ENCODE measurements around the gene COG8.
A peak's percentile ranks its signal among the peaks of the same experiment; 100 is the strongest.

The COG8 gene

DNA sequence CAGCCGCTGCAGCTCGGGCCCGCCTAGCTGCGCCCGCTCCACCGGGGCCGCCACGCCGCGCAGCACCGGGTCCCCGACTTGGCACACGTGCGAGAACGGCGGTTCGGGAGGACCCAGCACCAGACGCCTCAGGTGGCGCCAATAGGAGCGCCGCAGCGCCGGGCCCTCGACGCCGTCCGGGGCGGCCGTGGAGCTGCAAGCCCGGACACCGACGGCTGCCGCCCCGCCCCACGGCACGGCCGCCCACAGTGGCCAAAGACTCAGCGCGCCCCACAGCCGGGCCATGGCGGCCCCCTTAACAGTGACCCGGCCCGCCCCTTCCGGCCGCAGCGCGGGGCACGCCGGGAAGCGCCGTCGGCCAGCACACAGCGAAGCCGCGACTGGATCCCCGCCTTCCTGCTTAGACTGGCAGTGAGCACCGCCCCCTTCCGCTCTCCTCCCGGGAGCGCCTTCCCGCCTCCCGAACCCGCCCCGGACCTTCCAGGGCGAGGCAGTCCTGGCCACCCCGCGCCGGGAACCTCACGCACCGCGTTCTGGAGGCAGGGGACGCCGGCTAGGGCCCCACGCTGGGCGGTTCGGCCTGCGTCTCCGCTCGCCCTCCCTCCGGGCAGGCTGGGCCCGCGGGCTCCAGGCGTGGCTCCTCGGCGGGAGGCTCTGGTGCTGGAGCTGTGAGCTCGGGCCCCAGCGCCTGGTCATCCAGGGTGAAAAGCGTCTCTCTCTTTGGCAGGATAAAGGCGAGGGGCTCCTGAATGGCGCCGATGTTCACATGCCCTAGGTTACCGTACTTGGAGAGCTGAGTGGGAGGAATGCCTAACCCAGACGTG, 8.9 kb downstream of the COG8 start, which contains the start of gene PDF:
PDF (minus strand) TSS at position 303 of the 824 bp plus-strand sequence; CDS start at position 285, 18 bp downstream.
- H3K27ac ChIP-seq, result peak within 1 kb of the TSS; percentile 92
- TF ChIP-seq CTCF (IDR thresholded peaks at IDR 0.05), result no peak
- no peak for TF ChIP-seq ZFX (IDR thresholded peaks at IDR 0.05; ENCODE audit: borderline replicate concordance)

- TF ChIP-seq ZFX (IDR thresholded peaks at IDR 0.05; ENCODE audit: borderline replicate concordance) (no peak), CTCF (IDR thresholded peaks at IDR 0.05) (no peak)
- peak overlapping the region; percentile 92 for H3K27ac ChIP-seq
These were observed 9.7 kb downstream of the COG8 start for GRCh38 chr16:69329369-69330285.

DNA sequence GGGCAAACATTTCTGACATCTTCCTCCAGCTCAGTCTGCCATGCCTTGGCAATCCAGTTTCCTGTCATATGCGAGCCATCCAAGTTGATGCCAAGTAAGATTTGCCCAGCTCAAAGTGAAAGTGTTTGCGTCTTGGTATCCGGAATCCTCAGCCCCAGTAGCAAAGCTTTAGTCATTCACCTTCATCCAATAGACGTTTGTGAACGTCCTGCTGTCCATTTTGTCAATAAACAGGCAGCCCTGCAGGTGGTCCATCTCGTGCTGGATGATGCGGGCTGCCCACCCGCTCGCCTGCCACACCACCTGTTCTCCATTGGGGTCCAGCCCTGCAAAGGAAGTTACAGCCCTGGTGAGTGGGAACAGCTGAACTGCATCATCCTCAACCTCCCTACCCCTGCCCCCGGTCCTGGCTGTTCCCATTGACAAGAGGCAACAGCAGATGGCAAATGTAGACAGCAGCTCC, 10.5 kb downstream of the COG8 start:
- TF ChIP-seq ZFX (IDR thresholded peaks at IDR 0.05; ENCODE audit: borderline replicate concordance), result no peak
- TF ChIP-seq CTCF (IDR thresholded peaks at IDR 0.05), result no peak
- H3K27ac ChIP-seq, result peak overlapping the region; percentile 92

DNA sequence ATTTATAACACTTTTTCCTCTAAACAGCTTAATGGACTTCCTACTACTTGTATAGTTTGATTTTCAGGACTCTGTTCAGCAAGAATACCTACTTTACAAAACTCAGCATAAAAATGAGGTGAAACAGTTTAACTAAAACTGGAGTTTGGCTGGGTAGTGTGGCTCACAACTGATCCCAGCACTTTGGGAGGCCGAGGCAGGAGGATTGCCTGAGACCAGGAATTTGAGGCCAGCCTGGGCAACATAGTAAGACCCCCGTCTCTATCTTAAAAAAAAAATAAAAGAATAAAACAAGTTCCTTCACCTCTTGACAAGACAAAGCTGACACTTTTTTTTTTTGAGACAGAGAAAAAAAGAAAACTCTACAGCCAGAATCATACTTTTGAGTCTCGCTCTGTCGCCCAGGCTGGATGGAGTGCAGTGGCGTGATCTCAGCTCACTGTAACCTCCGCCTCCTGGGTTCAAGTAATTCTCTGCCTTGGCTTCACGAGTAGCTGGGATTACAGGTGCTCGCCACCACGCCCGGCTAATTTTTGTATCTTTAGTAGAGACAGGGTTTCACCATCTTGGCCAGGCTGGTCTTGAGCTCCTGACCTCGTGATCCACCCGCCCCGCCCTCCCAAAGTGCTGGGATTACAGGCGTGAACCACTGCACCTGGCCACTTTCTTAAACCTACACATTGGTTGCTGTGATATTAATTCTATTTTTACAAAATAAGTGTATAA, 11.6 kb downstream of the COG8 start:
- TF ChIP-seq ZFX (IDR thresholded peaks at IDR 0.05; ENCODE audit: borderline replicate concordance), result no peak
- no peak for TF ChIP-seq CTCF (IDR thresholded peaks at IDR 0.05)
- peak overlapping the region; percentile 92 for H3K27ac ChIP-seq

DNA sequence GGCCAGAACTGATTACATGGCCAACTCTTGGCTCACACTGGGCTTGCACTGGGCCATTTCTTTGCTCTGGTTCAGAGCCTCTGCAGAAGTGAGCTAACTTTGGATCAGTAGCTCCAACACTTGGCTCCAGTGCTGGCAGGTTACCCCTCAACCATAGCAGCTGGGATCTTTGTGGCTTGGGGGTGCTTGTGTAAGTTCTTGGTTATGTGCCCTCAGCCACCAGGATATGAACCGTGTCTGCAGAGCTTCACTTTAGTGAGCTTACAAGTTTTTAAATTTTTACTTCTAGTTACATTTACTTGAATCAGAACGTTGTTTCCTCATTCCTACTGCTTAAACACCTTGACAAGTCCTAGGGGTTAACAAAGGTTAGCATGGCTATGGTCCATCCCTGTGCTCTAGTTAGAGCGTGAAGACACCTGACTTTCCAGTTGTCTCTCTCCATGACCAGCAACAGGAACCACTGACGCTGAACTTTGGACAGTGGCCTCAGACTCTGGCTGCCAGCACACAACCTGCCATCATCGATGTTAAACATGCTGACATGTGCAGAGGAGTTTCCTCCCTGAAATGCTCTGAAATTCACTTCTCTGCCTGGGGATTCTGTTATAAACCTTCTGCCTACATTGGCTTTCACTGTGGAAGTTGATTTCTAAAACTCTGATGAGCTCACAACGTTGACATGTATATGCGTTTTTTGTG, 13.0 kb downstream of the COG8 start:
- no peak for TF ChIP-seq CTCF (IDR thresholded peaks at IDR 0.05)
- TF ChIP-seq ZFX (IDR thresholded peaks at IDR 0.05; ENCODE audit: borderline replicate concordance), result no peak
- peak overlapping the region; percentile 92 for H3K27ac ChIP-seq

- H3K27ac ChIP-seq, result peak overlapping the region; percentile 92
- no peak for TF ChIP-seq CTCF (IDR thresholded peaks at IDR 0.05)
- TF ChIP-seq ZFX (IDR thresholded peaks at IDR 0.05; ENCODE audit: borderline replicate concordance), result no peak
These were observed 13.6 kb downstream of the COG8 start for GRCh38 chr16:69325784-69326171.
